ENCODE data around the gene RPH3AL.

RPH3AL gene

DNA sequence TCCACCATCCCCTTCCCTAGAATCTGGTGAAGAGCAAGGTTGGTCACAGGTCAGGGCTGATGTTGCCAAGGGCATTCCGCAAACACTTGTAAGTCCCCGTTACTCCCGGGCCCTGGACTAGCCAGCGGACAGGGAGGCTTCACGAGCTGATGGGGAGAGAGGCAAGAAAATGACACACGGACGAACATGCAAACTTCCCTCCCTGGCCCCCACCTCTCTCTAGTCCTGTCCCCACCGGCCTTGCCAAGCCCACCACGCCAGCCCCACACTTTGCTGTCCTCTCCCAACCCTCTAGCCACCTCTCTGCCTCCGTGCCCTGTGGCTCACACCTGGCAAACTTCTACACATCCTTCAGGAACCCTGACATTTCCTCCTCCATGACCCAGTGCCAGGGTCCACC lies 54.8 kb downstream of the RPH3AL start:
- no peak for DNase-seq

DNA sequence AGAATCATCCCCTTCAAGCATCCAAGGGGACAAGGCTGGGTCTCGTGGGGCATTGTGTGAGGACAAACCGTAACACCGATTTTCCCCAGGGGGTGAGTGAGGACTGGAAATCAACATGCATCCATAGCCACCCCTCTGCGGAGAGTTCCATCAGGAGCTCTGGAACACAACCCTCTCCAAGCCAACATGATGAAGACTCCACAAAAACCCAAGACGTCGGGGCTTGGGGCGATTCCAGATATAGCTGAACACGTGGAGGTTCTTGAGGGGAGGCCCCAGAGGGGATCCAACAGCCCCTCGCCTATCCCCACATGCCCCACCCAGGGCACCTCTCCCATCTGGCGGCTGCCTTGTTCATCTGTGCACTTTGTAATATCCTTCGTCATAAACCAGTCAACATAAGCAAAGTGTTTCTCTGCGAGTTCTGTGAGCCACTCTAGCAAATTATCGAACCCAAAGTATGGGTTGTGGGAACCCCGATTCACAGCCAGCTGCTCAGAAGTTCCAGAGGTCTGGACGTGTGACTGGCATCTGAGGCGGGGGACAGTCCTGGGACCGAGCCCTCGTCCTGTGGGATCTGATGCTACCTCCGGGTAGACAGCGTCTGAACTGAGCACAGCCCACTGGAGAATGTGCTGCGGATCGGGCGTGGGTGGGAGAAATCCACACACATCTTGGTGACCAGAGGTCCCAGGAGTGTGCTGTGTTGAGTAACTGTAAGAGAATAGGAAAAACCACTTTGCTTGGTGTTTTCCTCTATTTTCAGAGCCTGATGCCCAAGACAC lies 55.5 kb downstream of the RPH3AL start:
- DNase-seq, result no peak

DNA sequence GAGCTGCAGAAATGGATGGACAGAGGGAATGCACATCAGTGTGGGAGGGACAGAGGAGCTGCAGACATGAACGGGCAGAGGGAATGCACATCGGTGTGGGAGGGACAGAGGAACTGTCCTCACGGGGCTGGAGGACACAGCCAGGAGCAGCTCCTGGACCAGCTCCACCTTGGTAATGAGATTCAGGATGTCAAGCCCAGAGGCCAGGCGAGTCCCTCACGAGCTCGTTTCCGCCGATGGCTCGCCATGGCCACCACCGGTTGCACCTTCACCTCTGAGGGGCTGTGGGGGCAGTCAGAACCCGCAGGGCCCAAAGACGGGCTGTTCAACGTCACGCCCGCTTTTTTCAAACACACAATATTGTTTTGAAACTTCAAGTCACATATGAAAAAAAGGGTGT lies 56.2 kb downstream of the RPH3AL start:
- no peak for DNase-seq

DNA sequence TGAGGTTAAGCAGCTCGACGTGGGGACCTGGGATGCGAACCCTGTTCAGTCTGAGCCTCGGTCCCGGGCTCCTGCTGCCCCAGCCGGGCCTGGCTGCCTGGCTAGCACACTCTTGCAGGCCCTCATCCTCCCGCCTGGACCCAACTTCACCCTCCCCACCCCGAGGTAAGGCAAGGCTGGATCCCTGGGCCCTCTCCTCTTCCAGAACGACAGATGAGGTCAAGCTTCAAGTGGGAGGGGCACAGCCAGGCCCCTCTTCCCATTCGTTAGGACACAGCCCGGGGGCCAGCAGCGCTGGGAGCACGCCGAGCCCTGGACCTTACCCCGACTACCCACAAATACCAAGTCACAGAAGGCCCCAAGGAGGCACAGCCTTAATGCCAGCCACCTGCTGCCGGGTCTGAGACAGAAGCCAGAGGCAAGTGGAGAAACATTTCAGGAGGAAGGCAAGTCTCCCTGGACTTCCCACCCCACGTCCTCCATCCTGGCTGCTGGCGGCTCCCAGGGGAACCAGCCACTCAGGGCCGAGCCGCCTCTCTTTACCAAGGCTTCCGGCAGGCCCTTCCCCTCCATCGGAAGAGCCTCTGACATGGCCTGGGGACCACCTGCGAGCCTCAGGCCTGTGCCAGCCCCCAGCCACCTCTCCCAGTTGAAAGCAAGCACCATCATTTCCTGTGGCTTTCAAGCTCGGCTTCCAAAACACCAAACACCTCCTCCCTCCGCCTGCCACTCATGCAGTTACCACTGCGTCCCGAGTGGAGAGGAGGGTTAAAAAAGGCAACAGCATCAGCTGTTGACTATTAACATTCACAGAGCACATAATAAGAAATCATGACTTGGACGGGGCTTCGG lies 59.9 kb downstream of the RPH3AL start:
- no peak for DNase-seq

DNA sequence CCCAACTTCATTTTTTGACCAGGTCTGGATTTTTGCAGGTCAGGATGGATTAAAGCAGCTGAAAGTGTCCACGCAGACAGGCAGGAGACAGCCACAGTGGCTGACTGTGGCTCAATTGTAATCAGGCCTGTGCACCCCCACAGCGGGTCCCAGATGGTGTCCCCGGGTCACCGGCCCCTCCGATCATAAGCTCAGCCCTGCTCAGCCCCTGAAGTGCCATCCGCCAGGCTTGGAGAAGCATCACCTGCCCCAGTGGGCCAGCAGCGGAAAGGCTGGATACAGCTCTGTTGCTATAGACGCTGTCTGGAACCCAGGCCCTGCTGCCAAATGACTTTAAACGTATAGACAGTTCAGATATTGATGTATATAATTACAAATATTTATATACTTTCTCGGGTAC lies 60.6 kb downstream of the RPH3AL start:
- DNase-seq, result no peak

DNA sequence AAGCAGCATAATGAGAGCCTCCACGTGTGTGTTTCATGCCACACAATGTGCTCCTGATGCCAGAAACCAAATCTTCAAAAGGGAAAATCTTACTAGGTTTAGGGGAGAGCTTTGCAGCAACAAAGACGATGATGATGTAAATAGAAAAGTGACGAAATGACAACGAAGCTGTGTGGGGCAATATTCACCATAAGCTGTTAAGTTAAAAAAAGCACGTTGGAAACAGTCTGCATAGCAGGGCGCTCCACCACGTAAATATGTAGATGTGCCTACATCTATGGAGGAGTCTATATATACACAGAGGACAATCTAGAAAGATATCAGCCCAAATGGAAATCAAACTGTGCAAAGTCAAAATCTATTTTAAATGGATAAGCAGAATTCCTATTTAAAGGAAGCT lies 61.0 kb downstream of the RPH3AL start:
- DNase-seq, result no peak

DNA sequence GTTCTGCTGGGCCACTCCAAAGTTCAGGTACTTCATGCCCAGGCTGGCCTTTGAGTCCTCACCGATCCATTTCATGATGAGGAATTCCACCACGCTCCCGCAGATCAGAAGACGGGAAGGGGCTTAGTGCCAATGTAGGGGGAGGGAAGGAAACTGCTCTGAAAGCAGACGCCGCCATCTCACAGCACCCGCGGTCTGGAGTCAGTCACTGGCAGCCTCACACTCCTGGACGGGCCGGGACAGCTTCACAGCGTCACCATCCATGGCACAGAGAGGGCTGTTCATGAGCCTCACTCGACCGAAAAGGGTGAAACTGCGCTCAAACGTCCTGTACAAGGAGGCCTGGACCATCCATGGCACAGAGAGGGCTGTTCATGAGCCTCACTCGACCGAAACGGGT lies 62.0 kb downstream of the RPH3AL start:
- no peak for DNase-seq

DNA sequence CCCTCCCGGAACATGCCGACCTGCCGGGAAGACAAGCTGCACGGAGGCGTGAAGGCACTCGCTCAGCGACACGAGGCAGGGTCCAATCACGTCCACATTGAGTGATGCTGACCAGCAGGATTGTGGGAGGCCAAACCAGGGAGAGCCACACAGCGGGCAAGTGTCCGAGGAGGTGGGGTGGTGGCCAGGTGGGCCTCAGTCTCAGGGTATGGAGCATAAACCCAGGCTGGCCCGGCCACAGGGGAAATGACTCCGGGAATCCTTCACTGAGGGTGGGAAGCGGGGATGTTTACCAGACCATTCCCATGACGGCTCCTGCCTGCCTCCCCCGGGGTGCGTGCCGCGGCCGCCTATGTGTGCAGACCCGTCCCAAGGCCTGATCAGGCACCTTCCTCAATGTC lies 62.5 kb downstream of the RPH3AL start:
- no peak for DNase-seq

DNA sequence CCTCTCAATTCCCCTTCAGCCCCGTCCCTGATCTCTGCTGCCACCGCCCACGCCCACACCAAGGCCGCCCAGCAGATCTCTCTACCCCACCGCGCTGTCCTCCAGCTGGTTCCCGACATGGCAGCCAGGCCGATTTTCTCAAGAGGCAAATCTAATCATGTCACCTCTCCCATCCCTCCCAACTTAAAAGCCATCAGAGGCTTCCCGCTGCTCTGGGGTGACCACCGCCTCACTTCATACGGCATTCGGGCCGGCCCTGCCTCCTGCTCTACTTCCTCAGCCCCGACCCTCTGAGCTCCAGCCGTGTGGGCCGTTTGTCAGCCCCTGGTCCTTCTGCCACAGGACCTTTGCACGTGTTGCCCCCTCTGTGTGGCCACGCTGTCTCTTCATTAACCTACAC lies 63.2 kb downstream of the RPH3AL start:
- DNase-seq, result no peak

DNA sequence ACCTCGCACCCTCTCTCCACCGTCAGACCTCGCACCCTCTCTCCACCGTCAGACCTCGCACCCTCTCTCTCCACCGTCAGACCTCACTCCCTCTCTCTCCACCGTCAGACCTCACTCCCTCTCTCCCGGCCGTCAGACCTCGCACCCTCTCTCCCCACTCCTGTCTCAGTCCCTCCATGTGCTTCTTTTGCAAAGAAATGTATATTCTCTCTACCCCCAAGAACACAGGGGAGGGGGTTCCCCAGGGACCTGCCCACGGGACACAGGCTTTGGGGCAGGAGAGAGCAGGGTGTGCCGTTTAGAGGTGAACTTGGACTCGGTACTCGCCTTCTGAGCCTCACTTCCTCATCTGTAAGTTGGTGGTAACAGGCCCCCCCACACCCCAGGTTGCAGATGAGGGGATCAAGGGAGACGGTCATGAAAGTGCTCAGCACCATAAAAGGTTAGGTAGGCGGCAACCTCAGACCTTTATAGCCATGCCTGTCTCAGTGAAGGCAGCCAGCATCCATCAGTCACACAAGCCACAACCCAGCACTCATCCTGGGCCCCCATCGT lies 63.7 kb downstream of the RPH3AL start:
- DNase-seq, result no peak

DNA sequence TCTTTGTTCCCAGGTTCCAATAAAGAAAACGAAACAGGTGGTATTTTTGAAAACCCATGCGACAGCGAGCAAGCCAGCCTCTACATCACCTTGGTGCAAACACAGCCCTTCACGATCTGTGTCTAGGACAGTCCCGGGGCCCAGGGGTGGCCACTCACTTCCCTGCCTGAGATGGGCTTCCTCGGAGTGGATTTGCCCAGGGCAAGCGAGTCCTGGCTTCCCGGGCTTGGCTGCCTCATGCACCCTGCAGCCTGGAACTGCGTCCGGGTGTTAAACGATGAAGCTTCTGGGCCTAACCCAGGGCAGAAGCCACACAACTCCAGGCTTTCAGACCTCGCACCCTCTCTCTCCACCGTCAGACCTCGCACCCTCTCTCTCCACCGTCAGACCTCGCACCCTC lies 66.0 kb downstream of the RPH3AL start:
- DNase-seq, result no peak

DNA sequence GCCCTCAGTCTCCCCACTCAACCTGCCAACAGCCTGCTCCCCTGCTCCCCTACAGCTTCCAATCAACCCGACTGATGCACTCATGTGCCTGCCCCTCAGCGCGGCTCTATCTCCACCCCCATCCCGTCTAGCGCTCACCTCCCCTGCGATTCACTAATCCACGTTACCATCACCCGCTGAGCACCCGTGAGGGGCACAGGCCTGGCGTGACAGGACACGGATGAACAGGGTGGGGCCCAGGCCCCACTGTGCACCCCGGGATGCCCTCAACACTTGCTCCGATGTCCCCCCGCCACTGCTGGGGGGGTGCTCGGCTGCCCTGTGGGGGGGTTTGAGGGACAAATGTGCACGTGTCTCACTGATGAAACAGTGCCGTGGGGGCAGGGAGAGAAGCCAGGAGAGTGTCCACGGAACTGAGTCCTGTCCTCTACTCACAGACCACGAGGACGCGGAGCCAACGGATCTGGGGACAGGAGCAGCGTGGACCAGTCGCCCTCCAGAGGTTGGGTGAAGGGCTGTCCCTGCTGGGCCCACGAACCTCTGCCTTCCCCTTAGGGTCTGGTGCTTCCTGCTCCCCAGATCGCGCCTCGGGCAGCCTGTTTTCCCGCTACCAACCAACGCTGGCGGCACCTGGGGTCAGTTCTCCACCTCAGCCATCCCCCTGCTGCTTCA lies 66.7 kb downstream of the RPH3AL start:
- DNase-seq, result no peak

DNA sequence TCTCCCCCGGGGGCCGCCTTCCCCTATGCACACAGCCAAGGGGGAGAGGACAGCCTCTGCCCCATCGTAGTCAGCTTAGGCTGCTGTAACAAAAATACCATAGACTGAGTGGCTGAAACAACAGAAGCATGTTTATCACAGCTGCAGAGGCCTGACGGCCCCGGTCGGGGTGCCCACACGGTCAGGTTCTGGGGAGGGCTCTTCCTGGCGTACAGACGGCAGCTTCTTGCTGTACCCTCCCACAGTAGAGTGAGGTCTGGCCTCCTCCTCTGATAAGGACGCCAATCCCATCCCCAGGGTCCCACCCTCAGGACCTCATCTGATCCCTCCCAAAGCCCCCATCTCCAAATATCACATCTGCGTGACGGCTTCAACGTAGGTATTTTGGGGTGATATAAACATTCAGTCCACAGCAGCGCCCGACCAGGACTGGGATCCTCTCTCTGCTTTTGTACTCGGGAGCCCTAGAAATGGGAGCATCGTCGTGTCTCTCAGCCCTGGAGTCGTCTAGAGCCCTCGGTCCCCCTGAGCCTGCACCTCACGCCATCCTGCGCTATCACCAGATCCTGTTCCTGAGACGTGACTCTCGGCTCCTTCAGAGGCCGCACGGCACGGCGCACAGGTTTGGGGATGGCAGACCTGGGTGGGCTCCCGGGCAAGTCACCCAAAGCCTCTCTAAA lies 67.8 kb downstream of the RPH3AL start:
- DNase-seq, result no peak

DNA sequence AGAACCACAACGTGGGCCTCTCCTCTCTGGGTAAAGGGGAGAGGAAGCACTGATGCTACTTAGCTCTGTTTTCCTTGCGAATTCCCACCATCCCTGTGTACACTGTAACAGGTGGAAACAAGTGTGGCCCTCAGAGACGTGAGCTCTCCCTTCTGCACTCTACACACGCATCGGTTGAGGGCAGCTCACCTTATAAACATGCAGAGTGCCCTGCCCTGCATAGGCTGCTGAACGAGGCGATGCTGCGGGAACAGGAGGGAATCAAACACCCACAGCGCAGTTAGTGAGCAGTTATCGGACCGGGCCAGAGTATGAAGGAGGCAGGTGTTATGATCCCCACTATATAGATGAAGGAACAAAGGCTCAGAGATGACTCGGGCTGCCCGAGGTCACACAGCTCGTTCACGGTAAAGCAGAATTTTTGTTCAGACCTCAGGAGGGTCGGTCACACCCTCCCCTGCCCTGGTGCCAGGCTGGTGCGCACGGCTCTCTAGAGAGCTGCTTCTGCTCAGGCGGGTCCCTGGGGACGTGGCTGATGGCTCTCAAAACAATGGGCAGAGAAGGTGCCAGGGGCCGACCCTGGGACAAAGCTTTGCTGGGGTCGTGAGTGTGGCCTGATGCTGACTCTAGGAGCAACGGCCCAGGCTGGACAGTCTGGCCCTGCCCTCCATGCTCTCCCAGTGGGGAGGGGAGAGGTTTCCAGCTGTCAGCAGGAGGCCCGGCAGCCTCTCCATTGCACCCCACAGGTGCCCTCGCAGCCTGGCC lies 68.5 kb downstream of the RPH3AL start:
- no peak for DNase-seq

DNA sequence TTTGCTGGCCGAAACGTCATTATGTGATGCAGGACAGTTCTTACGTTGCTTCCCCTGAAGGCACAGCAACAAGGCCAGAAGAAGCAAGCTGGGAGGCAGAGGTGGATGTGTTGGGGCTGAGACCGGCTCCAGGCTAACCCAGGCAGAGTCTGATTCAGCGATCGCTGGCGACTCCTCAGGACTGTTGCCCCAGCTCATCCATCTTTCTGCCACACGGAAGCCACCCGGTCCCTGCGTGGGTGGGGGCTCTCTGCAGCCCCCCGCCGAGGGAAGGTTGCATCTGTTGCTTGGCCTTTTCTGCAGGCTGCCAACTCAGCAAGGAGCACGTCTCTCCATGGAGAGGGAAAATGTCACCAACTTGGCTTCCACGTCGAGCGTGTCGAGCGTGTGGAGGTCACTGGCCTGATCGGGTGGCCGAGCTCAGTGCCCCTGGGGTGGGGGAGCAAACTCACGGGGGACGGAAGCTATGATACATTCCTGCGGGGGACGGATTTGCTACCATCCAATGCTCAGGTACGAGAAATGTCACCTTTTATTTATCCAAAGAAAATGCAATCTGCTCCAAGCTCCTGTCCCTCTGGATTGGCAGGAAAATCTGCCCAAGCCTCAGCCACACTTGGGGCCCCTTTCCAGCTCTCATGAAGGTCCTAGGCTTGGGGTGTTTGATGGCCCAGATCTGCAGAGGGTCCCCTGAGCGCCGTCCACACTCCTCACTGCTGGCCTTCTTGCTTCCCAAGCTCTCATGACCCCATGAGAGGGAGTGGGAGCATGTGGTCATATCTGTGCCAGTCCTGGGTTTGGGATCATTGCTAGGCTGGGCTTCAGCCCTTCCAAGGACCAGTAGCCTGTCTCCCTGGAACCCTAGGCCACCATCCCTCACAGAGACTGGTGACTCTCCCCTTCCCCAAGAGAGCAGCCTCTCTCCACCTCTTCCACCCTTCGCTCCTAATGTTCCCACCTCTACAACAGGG lies 69.4 kb downstream of the RPH3AL start:
- DNase-seq, result no peak

DNA sequence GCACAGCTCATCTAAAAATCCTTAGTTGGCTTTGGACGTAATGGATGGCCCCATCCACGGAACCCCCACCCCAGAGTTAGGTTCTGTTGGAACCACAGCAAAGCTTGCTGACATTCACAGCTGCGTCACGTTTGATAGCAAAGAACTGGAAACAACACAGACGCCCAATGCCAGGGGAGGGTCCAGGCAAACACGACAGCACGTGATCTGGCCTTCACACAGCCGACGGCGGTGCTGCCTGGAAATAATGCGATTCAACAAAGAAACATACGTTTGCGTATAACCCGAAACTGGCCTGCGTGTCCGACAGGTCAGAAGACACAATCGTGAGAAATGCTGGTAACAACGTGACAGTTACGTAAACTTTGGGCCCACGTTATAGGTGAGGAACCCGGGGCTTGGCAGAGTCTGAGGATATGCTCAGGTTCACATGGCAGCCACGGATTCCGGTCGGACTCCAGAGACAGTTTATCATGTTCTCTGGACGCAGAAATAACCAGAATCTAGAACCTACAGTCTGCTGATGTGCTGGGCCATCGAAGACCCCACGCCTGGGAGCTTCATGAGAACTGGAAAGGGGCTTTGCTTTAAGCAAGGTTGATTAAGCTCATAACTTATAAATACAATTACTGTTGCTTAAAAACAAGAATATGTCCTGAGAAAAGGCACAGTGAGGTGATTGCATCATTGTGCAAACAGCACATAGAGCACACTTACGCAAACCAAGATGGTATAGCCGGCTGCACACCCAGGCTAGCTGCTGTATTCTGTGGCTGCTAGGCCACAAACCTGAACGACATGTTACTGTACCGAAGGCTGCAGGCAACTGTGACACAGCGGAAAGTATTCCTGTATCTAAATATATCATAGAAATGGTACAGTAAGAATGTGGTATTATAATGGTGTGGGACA lies 70.4 kb downstream of the RPH3AL start:
- no peak for DNase-seq

DNA sequence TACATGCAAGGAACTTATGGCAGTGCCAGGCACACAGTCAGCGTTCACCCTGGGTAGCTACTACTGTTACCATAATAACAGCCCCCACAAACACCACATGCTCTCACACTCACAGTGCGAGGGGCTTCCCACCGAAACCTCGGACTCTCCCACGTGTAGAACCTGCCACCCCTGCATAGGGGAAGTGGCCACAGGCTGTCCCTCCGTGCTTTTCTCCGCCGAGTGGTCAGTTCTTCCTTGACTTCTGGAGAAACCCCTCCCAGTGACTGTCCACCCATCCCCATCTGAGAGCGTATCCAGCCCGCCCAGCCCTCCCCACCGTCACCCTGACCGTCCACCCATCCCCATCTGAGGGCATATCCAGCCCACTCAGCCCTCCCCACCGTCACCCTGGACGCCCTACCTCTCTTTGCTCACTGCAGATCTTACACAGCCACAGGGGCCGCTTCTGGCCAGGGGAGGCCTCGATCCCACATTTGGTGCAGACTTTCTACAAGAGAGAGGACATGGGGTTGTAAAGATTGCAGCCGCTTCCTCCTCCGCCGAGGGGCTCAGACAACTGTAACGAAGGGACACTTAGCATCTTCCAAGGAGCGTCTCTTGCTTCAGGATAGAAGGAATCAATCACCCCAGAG lies 71.1 kb downstream of the RPH3AL start:
- no peak for DNase-seq

DNA sequence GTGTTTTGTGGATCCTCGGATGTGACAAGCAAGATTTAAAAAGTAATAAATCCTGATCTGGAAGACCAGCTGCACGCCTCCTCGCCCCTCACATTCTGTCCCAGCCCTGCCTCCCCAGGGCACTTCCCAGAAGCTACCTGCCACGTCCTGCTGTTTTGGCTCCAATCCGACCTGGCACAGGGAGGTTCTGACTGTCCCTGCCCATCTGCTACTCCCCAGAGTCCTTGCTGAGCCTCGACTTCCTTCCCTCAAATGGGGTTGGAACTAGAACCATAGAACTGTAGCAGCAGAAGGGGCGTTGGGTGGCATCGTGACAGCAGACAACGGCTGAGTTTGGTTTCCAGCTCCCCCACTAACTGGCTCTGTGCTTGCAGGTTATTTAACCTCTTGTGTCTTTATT lies 71.7 kb downstream of the RPH3AL start:
- no peak for DNase-seq

DNA sequence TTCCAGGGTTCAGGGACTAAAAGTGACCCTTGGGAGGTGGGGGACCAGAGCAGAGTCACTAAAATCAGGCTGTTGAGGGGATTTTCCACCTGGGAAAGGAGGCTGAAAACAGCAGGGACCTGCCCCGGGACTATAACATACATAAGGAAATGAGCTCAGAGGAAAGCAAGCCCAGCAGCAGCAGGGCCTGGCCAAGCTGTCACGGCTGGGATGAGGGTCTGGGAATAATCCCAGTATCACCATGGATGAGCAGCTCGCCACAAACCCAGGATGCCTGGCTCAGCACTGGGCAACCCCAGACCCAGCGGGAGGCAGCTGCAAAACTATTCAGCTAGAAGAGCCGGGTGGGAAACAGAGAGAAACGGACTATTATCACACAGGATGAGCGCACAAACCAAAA lies 72.4 kb downstream of the RPH3AL start:
- no peak for DNase-seq
